ENCODE measurements around the gene CMBL. TPM values are rescaled to one million over a fixed set of nuclear protein-coding genes. Genes with fewer than 3 reads are reported as not detected.

CMBL gene
- total and polyA plus RNA-seq, 10 donors = 1.3 to 11.2 (median 4.1) TPM

GRCh38 chr5:10329446-10329819 lies 21.7 kb upstream of the CMBL start:
- H3K9me3 ChIP-seq = no peaks in the 10 kb centered on the region
- peaks cover 3 to 20% (median 18%) of the 10 kb centered on the region in 6 donors for H3K4me1 ChIP-seq
- WGBS, 5 donors = 82 to 95% (median 88%) methylated on average over 2 of the region's 2 CpGs
- intact Hi-C loops (cut with DNase I; ENCODE audit: low total_unique reads) = no loop called here
- no peak overlapping the region for H3K27ac ChIP-seq
- no peak overlapping the region for H3K4me3 ChIP-seq
- DNase-seq = no peak
- TF ChIP-seq, protein P1, sequence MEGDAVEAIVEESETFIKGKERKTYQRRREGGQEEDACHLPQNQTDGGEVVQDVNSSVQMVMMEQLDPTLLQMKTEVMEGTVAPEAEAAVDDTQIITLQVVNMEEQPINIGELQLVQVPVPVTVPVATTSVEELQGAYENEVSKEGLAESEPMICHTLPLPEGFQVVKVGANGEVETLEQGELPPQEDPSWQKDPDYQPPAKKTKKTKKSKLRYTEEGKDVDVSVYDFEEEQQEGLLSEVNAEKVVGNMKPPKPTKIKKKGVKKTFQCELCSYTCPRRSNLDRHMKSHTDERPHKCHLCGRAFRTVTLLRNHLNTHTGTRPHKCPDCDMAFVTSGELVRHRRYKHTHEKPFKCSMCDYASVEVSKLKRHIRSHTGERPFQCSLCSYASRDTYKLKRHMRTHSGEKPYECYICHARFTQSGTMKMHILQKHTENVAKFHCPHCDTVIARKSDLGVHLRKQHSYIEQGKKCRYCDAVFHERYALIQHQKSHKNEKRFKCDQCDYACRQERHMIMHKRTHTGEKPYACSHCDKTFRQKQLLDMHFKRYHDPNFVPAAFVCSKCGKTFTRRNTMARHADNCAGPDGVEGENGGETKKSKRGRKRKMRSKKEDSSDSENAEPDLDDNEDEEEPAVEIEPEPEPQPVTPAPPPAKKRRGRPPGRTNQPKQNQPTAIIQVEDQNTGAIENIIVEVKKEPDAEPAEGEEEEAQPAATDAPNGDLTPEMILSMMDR (IDR thresholded peaks at IDR 0.05 in 8 of 11, conservative IDR thresholded peaks at IDR 0.05 in 3 of 11) = no peak
- TF ChIP-seq POLR2AphosphoS5 (IDR thresholded peaks at IDR 0.05) (no peak), POLR2A (IDR thresholded peaks at IDR 0.05) (no peak)
- peaks cover 0 to 24% (median 16%) of the 10 kb centered on the region in 7 donors for H3K27me3 ChIP-seq (replicated peaks in 1 of 7)
- no peaks in the 10 kb centered on the region for H3K36me3 ChIP-seq

- WGBS, 5 donors = 87 to 95% (median 93%) methylated on average over 5 of the region's 5 CpGs
- no peaks in the 10 kb centered on the region for H3K36me3 ChIP-seq
- no peak for DNase-seq
- H3K9me3 ChIP-seq = no peaks in the 10 kb centered on the region
- H3K27me3 ChIP-seq (replicated peaks in 1 of 7) = peaks cover 0 to 13% (median 5%) of the 10 kb centered on the region in 7 donors
- no peak overlapping the region for H3K4me3 ChIP-seq
- no peak overlapping the region for H3K27ac ChIP-seq
- no peak for TF ChIP-seq POLR2A (IDR thresholded peaks at IDR 0.05)
- TF ChIP-seq, protein P1 (IDR thresholded peaks at IDR 0.05 in 8 of 11, conservative IDR thresholded peaks at IDR 0.05 in 3 of 11) = no peak
- TF ChIP-seq POLR2AphosphoS5 (IDR thresholded peaks at IDR 0.05) = no peak
- intact Hi-C loops (cut with DNase I; ENCODE audit: low total_unique reads) = no loop called here
- H3K4me1 ChIP-seq = peaks cover 1 to 12% (median 8%) of the 10 kb centered on the region in 6 donors
Measured at GRCh38 chr5:10328323-10328722, 20.6 kb upstream of the CMBL start.

DNA sequence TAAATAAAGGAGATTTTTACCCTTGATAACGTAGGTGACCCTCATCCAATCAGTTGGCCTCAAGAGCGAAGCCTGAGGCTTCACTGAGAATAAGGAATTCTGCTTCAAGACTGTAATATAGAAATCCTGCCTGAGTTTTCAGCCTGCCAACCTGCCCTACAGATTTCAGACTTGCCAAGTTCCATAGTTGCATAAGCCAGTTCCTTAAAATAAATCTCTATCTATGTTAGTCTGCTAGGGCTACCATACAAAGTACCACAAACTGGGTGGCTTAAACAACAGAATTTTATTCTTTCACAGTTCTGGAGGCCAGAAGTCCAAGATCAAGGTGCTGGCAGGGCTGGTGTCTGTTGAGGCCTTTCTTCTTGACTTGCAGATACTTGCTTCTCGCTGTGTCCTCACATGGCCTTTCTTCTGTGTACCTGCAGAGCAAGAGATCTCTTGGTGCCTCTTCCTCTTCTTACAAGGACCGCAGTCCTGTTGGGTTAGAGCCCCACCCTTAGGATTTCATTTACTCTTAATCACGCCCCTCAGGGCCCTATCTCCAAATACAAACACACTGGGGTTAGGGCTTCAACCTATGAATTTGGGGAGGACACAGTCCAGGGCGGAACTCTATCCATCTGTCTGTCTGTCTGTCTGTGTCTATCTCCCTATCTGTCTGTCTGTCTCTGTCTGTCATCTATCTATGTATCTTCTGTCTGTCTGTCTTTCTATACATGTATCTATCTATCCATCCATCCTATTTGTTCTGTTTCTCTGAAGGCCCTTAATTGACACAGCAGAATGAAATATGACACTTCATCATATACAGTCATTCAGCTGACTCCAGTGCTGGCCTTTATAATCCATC lies 17.0 kb upstream of the CMBL start:
- H3K4me3 ChIP-seq = no peak overlapping the region
- WGBS, 5 donors = 80 to 86% (median 84%) methylated on average over 6 of the region's 6 CpGs
- H3K27ac ChIP-seq = no peak overlapping the region
- DNase-seq = no peak
- H3K27me3 ChIP-seq (replicated peaks in 1 of 7) = no peaks in the 10 kb centered on the region
- intact Hi-C loops (cut with DNase I; ENCODE audit: low total_unique reads) = no loop called here
- H3K36me3 ChIP-seq = no peaks in the 10 kb centered on the region
- no peaks in the 10 kb centered on the region for H3K9me3 ChIP-seq
- no peaks in the 10 kb centered on the region for H3K4me1 ChIP-seq
- TF ChIP-seq POLR2AphosphoS5 (IDR thresholded peaks at IDR 0.05) = no peak
- TF ChIP-seq, protein P1 (IDR thresholded peaks at IDR 0.05 in 8 of 11, conservative IDR thresholded peaks at IDR 0.05 in 3 of 11) = no peak
- no peak for TF ChIP-seq POLR2A (IDR thresholded peaks at IDR 0.05)

All from spleen (tissue), 11 donors.